Measurements from ENCODE around the gene COL8A1. TPM values are rescaled to one million over a fixed set of nuclear protein-coding genes. Genes with fewer than 3 reads are reported as not detected.

Gene COL8A1
- total and polyA plus RNA-seq, 8 donors = 0.96 to 283 (median 2.6) TPM

GRCh38 chr3:99625237-99625622 is 13.2 kb upstream of the COL8A1 start:
- no peaks in the 10 kb centered on the region for H3K36me3 ChIP-seq
- ATAC-seq (no peak), DNase-seq (no peak)
- intact Hi-C loops (cut with DNase I) = no loop called here
- H3K4me1 ChIP-seq = no peaks in the 10 kb centered on the region
- TF ChIP-seq CTCF (IDR thresholded peaks at IDR 0.05) = no peak
- H3K4me3 ChIP-seq = no peak overlapping the region
- H3K27ac ChIP-seq = no peak overlapping the region
- H3K9me3 ChIP-seq = no peaks in the 10 kb centered on the region
- H3K27me3 ChIP-seq = no peaks in the 10 kb centered on the region

- ATAC-seq (no peak), DNase-seq (no peak)
- Histone ChIP-seq H3K36me3 (no peaks in the 10 kb centered on the region), H3K9me3 (no peaks in the 10 kb centered on the region), H3K4me3 (no peak overlapping the region), H3K27ac (no peak overlapping the region), H3K27me3 (no peaks in the 10 kb centered on the region), H3K4me1 (no peaks in the 10 kb centered on the region)
- no peak for TF ChIP-seq CTCF (IDR thresholded peaks at IDR 0.05)
- intact Hi-C loops (cut with DNase I) = no loop called here
Observed at GRCh38 chr3:99625643-99626416, 12.6 kb upstream of the COL8A1 start.

- intact Hi-C loops (cut with DNase I) = no loop called here
- no peaks in the 10 kb centered on the region for H3K4me1 ChIP-seq
- no peaks in the 10 kb centered on the region for H3K9me3 ChIP-seq
- H3K4me3 ChIP-seq = no peak overlapping the region
- TF ChIP-seq CTCF (IDR thresholded peaks at IDR 0.05) = no peak
- no peak overlapping the region for H3K27ac ChIP-seq
- no peaks in the 10 kb centered on the region for H3K36me3 ChIP-seq
- no peaks in the 10 kb centered on the region for H3K27me3 ChIP-seq
- DNase-seq (no peak), ATAC-seq (no peak)
Observed at GRCh38 chr3:99626417-99626788, 12.0 kb upstream of the COL8A1 start.

GRCh38 chr3:99627062-99627826 is 11.2 kb upstream of the COL8A1 start:
- H3K9me3 ChIP-seq = no peaks in the 10 kb centered on the region
- no peaks in the 10 kb centered on the region for H3K4me1 ChIP-seq
- H3K4me3 ChIP-seq = no peak overlapping the region
- intact Hi-C loops (cut with DNase I) = no loop called here
- TF ChIP-seq CTCF (IDR thresholded peaks at IDR 0.05) = no peak
- no peak overlapping the region for H3K27ac ChIP-seq
- no peaks in the 10 kb centered on the region for H3K36me3 ChIP-seq
- DNase-seq = no peak
- no peak for ATAC-seq
- no peaks in the 10 kb centered on the region for H3K27me3 ChIP-seq

GRCh38 chr3:99630815-99631214 is 7.6 kb upstream of the COL8A1 start:
- H3K27ac ChIP-seq = no peak overlapping the region
- no peaks in the 10 kb centered on the region for H3K36me3 ChIP-seq
- intact Hi-C loops (cut with DNase I) = no loop called here
- no peak overlapping the region for H3K4me3 ChIP-seq
- ATAC-seq = no peak
- H3K9me3 ChIP-seq = no peaks in the 10 kb centered on the region
- TF ChIP-seq CTCF (IDR thresholded peaks at IDR 0.05) = no peak
- H3K27me3 ChIP-seq = peaks cover 0 to 7% of the 10 kb centered on the region in 2 donors
- no peak for DNase-seq
- H3K4me1 ChIP-seq = no peaks in the 10 kb centered on the region
